Stimulated activated CD4-positive, alpha-beta T cell treated with anti-CD3 and anti-CD28 coated beads, Interleukin-1b, Interleukin-23, amount 100 ng/mL, for 24 hours (primary cell): ENCODE results near the gene MTOR.

Source experiments
- DNase-seq, 4 experiments: peaks; one replicate each; pipeline ENCODE4 v3.0.0-alpha.2; 2020; ENCODE audit warnings: low read depth in 4 of 4, low spot score in 1 of 4

The MTOR gene

GRCh38 chr1:11227106-11228077 is 35.0 kb downstream of the MTOR start:
- DNase-seq = no peak

- no peak for DNase-seq
Measured at GRCh38 chr1:11216074-11216473, 46.3 kb downstream of the MTOR start.

GRCh38 chr1:11215381-11216005 is 46.9 kb downstream of the MTOR start:
- no peak for DNase-seq

GRCh38 chr1:11214698-11215380 is 47.5 kb downstream of the MTOR start:
- no peak for DNase-seq

- no peak for DNase-seq
Measured at GRCh38 chr1:11211925-11212587, 50.3 kb downstream of the MTOR start.

- no peak for DNase-seq
Measured at GRCh38 chr1:11211461-11211860, 50.9 kb downstream of the MTOR start.

- DNase-seq = no peak
Measured at GRCh38 chr1:11207898-11208611, 54.3 kb downstream of the MTOR start.

- DNase-seq = no peak
Measured at GRCh38 chr1:11204396-11205190, 57.8 kb downstream of the MTOR start.

GRCh38 chr1:11198851-11199594 is 63.3 kb downstream of the MTOR start:
- DNase-seq = no peak

- no peak for DNase-seq
Measured at GRCh38 chr1:11198257-11198656, 64.1 kb downstream of the MTOR start.

- no peak for DNase-seq
Measured at GRCh38 chr1:11197359-11197758, 65.0 kb downstream of the MTOR start.

- DNase-seq = no peak
Measured at GRCh38 chr1:11196945-11197344, 65.4 kb downstream of the MTOR start.

- no peak for DNase-seq
Measured at GRCh38 chr1:11194407-11195176, 67.8 kb downstream of the MTOR start.

GRCh38 chr1:11193376-11193775 is 69.0 kb downstream of the MTOR start:
- DNase-seq = no peak

GRCh38 chr1:11188858-11189451 is 73.4 kb downstream of the MTOR start, which contains the start of gene ANGPTL7:
ANGPTL7 (plus strand) TSS chr1:11189355; CDS start chr1:11189580, 225 bp downstream.
- no peak for DNase-seq

GRCh38 chr1:11188381-11188780 is 74.0 kb downstream of the MTOR start:
- no peak for DNase-seq

- no peak for DNase-seq
Measured at GRCh38 chr1:11187931-11188330, 74.4 kb downstream of the MTOR start.

- DNase-seq = no peak
Measured at GRCh38 chr1:11187494-11187893, 74.9 kb downstream of the MTOR start.
